Stomach (tissue), 9 donors: ENCODE data around the gene PRDX1. TPM values are rescaled to one million over a fixed set of nuclear protein-coding genes. Genes with fewer than 3 reads are reported as not detected.

Experiments used
- DNase-seq, 2 donors: peaks; one replicate each; pipeline versions ENCODE4 v3.0.0 to v3.0.0-alpha.2; 2013 to 2019
- H3K27ac ChIP-seq, 5 donors: fragments of 200-600 bp in 4 of 5; sonication (generic) in 4 of 5; one replicate each; pipeline ENCODE4 v1.5.1; 2013 to 2019; ENCODE audit warnings: mild to moderate bottlenecking in 1 of 5, moderate library complexity in 1 of 5
- H3K27me3 ChIP-seq, 3 donors: fragments of 200-600 bp; sonication (generic); one replicate each; pipeline ENCODE4 v1.5.1; 2017 to 2019; ENCODE audit warnings: mixed run types in 1 of 3
- H3K36me3 ChIP-seq, 4 donors: fragments of 200-600 bp; sonication (generic); 1 replicate in 3 of 4; 2 replicates in 1 of 4; pipeline ENCODE4 v1.5.1; 2016 to 2019
- H3K4me1 ChIP-seq, 4 donors: fragments of 200-600 bp; sonication (generic); one replicate each; pipeline ENCODE4 v1.5.1; 2016 to 2019
- H3K4me3 ChIP-seq, 4 donors: fragments of 200-600 bp; sonication (generic) in 3 of 4; one replicate each; pipeline ENCODE4 v1.5.1; 2016 to 2019; ENCODE audit warnings: mild to moderate bottlenecking in 1 of 4
- H3K9me3 ChIP-seq, 4 donors: fragments of 200-600 bp; sonication (generic); one replicate each; pipeline ENCODE4 v1.5.1; 2016 to 2019
- EP300 ChIP-seq: sonication (generic); formaldehyde crosslinking; IDR thresholded peaks from one replicate; pipeline ENCODE4 v1.6.1; 2017; ENCODE audit warnings: antibody characterized with exemption
- POLR2A ChIP-seq, 4 donors: fragments of 450-650 bp; IDR thresholded peaks; one replicate each; pipeline ENCODE4 v1.6.1; 2016; ENCODE audit warnings: antibody characterized with exemption in 4 of 4, control low read depth in 2 of 4, mild to moderate bottlenecking in 1 of 4, moderate library complexity in 1 of 4
- POLR2AphosphoS5 ChIP-seq, 3 donors: sonication (generic); formaldehyde crosslinking; IDR thresholded peaks; one replicate each; pipeline ENCODE4 v1.6.1; 2016; ENCODE audit warnings: antibody characterized with exemption in 3 of 3
- WGBS, 5 donors: extraction: QIAGEN DNeasy Blood & Tissue Kit in 3 of 5; methylation state at CpG; one replicate each; pipeline versions ENCODE4 v1.1.5 to v1.1.7; 2013 to 2018; 5-methylcytosine and 5-hydroxymethylcytosine counted together
- intact Hi-C: fragments of 100-400 bp; cut with DNase I; formaldehyde crosslinking; loops from one replicate; pipeline ENCODE4 v1.15.1; 2023; ENCODE audit warnings: low total_unique reads
- polyA plus RNA-seq, 3 donors: library from polyadenylated mRNA; stranded (reverse); fragments of 200-250 nt; gene quantifications; one replicate each; pipeline ENCODE4 v1.2.3, GENCODE V29; 2013
- total RNA-seq, 5 donors: library from RNA; depleted of rRNA; stranded (reverse); fragments of >200 nt; gene quantifications; one replicate each; pipeline versions ENCODE4 v1.1.0 to v1.2.3, GENCODE V29; 2014 to 2016
- TF ChIP-seq, protein P1 (sequence below), 7 experiments: fragments of 450-650 bp in 4 of 7; fragments of 200-600 bp in 3 of 7; sonication (generic) in 3 of 7; IDR thresholded peaks; one replicate each; pipeline ENCODE4 v1.5.1; 2016 to 2019; ENCODE audit warnings: antibody characterized with exemption in 7 of 7, control low read depth in 2 of 7, mild to moderate bottlenecking in 1 of 7
- donor health status: healthy with polysubstance abuse.
- donor health status: Bipolar disorder and iron deficiency.
- donor health status: healthy.

PRDX1 gene
- total and polyA plus RNA-seq, 8 donors, result 77.6 to 892 (median 323) TPM

DNA sequence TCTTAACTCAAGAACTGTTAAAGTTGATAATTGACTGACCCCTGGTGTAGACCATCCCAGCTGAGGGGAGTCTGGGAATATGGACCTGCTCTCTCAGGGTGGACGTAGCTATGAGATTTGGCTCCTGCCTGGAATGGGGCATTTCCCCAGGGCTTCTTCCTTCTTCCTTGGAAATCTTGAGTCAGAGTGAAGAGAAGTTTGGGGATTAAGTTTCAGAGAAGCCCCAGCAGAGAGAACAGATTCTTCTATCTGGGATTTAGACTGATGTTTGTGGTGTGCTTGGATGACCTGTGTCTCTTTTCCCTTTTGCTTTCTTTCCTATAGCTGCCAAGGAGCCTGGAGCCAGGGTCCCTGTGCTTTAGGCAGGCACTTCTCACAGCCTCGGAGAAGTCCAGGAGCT, 42.2 kb upstream of the PRDX1 start:
- DNase-seq, result no peak
- Histone ChIP-seq H3K27ac (no peak overlapping the region), H3K36me3 (peaks cover 46 to 85% (median 76%) of the 10 kb centered on the region in 4 donors), H3K4me1 (peaks cover 0 to 34% (median 16%) of the 10 kb centered on the region in 4 donors), H3K27me3 (no peaks in the 10 kb centered on the region), H3K9me3 (no peaks in the 10 kb centered on the region), H3K4me3 (no peak overlapping the region)
- no peak for TF ChIP-seq EP300
- TF ChIP-seq POLR2AphosphoS5 (IDR thresholded peaks at IDR 0.05), result no peak
- TF ChIP-seq, protein P1, sequence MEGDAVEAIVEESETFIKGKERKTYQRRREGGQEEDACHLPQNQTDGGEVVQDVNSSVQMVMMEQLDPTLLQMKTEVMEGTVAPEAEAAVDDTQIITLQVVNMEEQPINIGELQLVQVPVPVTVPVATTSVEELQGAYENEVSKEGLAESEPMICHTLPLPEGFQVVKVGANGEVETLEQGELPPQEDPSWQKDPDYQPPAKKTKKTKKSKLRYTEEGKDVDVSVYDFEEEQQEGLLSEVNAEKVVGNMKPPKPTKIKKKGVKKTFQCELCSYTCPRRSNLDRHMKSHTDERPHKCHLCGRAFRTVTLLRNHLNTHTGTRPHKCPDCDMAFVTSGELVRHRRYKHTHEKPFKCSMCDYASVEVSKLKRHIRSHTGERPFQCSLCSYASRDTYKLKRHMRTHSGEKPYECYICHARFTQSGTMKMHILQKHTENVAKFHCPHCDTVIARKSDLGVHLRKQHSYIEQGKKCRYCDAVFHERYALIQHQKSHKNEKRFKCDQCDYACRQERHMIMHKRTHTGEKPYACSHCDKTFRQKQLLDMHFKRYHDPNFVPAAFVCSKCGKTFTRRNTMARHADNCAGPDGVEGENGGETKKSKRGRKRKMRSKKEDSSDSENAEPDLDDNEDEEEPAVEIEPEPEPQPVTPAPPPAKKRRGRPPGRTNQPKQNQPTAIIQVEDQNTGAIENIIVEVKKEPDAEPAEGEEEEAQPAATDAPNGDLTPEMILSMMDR (IDR thresholded peaks at IDR 0.05), result no peak
- TF ChIP-seq POLR2A (IDR thresholded peaks at IDR 0.05), result no peak
- WGBS, 5 donors, result 77 to 96% (median 91%) methylated on average over 2 of the region's 2 CpGs
- intact Hi-C loops, result no loop called here

DNA sequence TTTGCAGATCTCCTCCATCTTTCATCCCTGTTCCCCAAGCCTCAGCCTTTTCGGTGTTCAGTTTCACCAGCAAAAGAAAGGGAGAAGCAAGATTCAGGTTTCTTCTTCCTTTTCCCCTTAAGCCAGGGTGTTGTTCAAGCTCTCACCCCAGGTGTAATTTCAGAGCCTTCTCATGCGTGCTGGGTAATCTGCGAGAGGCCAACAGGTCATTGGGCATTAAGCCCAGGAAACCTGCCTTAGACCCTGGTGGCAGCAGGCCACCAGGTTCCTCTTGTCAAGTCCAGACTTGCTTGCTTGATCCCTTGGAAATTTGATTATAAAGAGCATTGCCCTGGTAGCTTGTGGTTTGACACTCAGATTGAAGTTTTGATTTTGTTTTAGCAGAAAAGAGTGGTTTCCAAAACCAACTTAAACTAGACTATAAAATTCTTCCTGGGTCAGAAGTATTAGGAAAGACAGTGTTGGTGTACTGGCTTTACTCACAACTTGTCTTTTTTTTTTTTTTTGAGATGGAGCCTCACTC, 35.8 kb upstream of the PRDX1 start:
- Histone ChIP-seq H3K36me3 (peaks cover 23 to 53% (median 41%) of the 10 kb centered on the region in 4 donors), H3K27me3 (no peaks in the 10 kb centered on the region), H3K27ac (peak overlapping the region; percentile 54 to 75 (median 68)), H3K4me3 (no peak overlapping the region), H3K4me1 (peaks cover 15 to 66% (median 40%) of the 10 kb centered on the region in 4 donors), H3K9me3 (no peaks in the 10 kb centered on the region)
- intact Hi-C loops, result no loop called here
- DNase-seq, result peak in 1 of 2 donors; percentile 79
- WGBS, 5 donors, result 26 to 67% (median 44%) methylated on average over 3 of the region's 3 CpGs
- TF ChIP-seq EP300 (no peak), POLR2AphosphoS5 (IDR thresholded peaks at IDR 0.05) (no peak), POLR2A (IDR thresholded peaks at IDR 0.05) (no peak)
- TF ChIP-seq, protein P1 (IDR thresholded peaks at IDR 0.05), result no peak

DNA sequence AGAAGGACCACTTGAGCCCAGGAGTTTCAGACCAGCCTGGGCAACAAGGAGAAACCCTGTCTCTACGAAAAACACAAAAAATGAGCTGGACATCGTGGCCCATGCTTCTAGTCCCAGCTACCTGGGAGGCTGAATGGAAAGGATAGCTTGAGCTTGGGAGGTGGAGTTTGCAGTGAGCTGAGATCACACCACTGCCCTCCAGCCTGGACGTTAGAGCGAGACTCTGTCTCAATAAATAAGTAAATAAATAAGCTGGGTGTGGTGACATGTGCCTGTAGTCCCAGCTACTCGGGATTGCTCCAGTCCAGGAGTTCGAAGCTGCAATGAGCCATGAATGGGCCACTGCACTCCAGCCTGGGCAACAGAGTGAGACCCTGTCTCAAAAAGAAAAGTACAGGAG, 32.5 kb upstream of the PRDX1 start:
- H3K27me3 ChIP-seq, result no peaks in the 10 kb centered on the region
- H3K4me3 ChIP-seq, result no peak overlapping the region
- TF ChIP-seq EP300 (no peak), POLR2AphosphoS5 (IDR thresholded peaks at IDR 0.05) (no peak), POLR2A (IDR thresholded peaks at IDR 0.05) (no peak)
- TF ChIP-seq, protein P1 (IDR thresholded peaks at IDR 0.05), result no peak
- intact Hi-C loops, result no loop called here
- no peak for DNase-seq
- H3K36me3 ChIP-seq, result peaks cover 10 to 24% (median 17%) of the 10 kb centered on the region in 4 donors
- H3K27ac ChIP-seq, result peak overlapping the region in 1 of 5 donors; percentile 25
- no peaks in the 10 kb centered on the region for H3K9me3 ChIP-seq
- peaks cover 19 to 76% (median 47%) of the 10 kb centered on the region in 4 donors for H3K4me1 ChIP-seq
- WGBS, 5 donors, result 57 to 68% (median 60%) methylated on average over 6 of the region's 6 CpGs

DNA sequence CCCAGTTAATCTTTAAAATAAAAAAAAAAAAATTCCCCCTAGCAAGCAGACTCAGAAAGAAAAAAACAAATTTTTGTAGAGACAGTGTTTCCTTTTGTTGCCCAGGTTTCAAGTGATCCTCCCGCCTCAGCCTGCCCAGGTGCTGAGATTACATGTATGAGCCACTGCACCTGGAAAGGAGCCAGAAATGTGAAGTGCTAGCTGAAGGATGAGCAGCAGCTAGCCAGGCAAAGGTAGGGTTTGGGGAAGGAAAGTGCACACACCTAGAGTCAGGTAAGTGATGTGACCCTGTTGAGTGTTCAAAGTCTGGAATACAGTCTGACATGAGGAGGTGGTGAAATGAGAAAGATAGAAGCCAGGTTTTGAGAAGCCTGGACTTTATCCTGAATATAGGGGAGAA, 30.6 kb upstream of the PRDX1 start:
- Histone ChIP-seq H3K27ac (peak overlapping the region in 2 of 5 donors; percentile 90 to 91), H3K4me1 (peaks cover 16 to 57% (median 35%) of the 10 kb centered on the region in 4 donors), H3K4me3 (peak overlapping the region in 2 of 4 donors; percentile 69 to 70), H3K36me3 (peaks cover 7 to 24% (median 16%) of the 10 kb centered on the region in 4 donors), H3K27me3 (no peaks in the 10 kb centered on the region), H3K9me3 (no peaks in the 10 kb centered on the region)
- WGBS, 5 donors, result 25 to 50% (median 42%) methylated on average over 1 of the region's 1 CpG
- intact Hi-C loops, result no loop called here
- peak; percentile 66 to 67 for DNase-seq
- TF ChIP-seq POLR2AphosphoS5 (IDR thresholded peaks at IDR 0.05), result peak in 1 of 3 donors; percentile 20
- no peak for TF ChIP-seq EP300

DNA sequence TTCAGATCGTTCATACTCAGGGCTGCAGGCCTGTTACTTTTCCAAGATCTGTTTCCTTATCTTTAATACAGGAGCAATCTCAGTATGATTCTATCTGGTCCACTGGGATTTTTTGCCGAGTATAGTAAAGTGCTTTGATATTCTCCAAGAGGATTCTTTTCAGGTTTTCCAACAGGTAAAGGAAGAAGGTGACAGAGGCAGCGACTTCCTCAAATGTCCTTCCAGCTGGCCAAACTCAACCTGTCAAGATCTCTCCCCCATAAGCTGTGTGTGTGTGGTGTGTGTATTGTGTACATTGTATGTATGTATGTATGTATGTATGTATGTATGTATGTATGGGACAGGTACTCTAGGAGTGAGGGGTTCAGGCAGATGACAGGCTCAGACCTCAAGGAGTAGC, 30.0 kb upstream of the PRDX1 start:
- H3K27me3 ChIP-seq, result no peaks in the 10 kb centered on the region
- peaks cover 7 to 24% (median 16%) of the 10 kb centered on the region in 4 donors for H3K36me3 ChIP-seq
- H3K9me3 ChIP-seq, result no peaks in the 10 kb centered on the region
- intact Hi-C loops, result no loop called here
- peaks cover 9 to 51% (median 29%) of the 10 kb centered on the region in 4 donors for H3K4me1 ChIP-seq
- peak overlapping the region in 4 of 5 donors; percentile 85 to 93 (median 90) for H3K27ac ChIP-seq
- 6 to 18% (median 13%) methylated on average over 3 of the region's 3 CpGs for WGBS, 5 donors
- peak overlapping the region; percentile 64 to 78 (median 70) for H3K4me3 ChIP-seq
- TF ChIP-seq POLR2AphosphoS5 (IDR thresholded peaks at IDR 0.05), result no peak
- TF ChIP-seq, protein P1 (IDR thresholded peaks at IDR 0.05), result no peak
- no peak for TF ChIP-seq POLR2A (IDR thresholded peaks at IDR 0.05)
- TF ChIP-seq EP300, result no peak
- no peak for DNase-seq
